GM18498 (cell line): ENCODE results near the gene MORC1.

Source experiments
- ATAC-seq: cut with Tn5 transposase; IDR thresholded peaks from one replicate; pipeline ENCODE4 v1.9.1; 2021; ENCODE audit warnings: mild to moderate bottlenecking, moderate library complexity; ENCODE audit not compliant: unreplicated experiment

Gene MORC1

GRCh38 chr3:109035082-109035481 is 82.9 kb downstream of the MORC1 start:
- no peak for ATAC-seq

DNA sequence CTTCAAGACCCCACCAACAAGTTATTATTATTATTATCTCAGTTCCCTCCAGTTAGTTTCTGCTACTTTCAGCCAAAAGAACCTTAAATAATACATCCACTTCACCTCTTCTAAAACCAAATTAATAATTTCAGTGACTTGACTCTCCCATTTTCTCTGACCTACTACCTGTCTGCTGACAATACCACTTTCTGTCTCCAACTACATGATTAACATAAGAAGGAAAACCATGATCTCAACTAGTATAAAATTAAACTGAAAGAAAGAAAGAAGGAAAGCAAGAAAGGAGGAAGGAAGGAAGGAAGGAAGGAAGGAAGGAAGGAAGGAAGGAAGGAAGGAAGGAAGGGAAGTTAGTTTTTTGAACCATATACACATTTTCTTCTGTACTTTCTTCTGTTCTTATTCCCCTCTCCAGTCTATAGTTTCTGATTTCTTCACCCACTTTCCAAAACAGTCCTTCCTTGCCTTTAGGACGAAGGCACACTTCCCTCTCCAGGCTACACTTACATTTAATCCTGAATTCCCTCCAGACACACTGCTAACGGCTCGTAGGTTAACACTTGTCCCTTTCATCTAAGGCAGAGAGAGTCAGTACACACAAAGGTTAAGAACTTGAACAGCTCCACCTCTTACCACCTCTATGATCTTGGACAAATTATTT is 84.8 kb downstream of the MORC1 start:
- ATAC-seq, result no peak

GRCh38 chr3:109028753-109029152 is 89.2 kb downstream of the MORC1 start:
- no peak for ATAC-seq

DNA sequence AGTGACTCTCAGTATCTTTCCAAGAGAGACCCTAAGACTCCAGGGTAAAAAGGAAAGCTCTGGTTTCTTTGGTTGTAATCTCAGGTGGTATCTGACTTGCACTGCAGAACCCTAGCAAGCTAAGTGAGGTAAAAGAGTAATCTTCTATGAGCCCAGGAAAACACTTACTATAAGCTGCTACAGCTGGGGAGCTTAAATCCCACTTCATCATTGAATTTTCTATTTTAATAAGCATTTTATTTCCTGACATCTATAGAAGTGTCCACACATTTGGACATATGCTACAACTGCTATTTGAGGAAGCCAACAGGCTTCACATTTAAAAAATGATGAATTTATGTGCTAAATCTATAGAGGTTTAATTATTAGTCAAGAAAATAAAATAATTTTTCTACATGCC is 91.1 kb downstream of the MORC1 start:
- ATAC-seq, result no peak

- ATAC-seq, result no peak
These were observed 92.0 kb downstream of the MORC1 start for GRCh38 chr3:109025896-109026295.

- ATAC-seq, result peak; percentile 84
These were observed 94.2 kb downstream of the MORC1 start for GRCh38 chr3:109023656-109024254.

- ATAC-seq, result no peak
These were observed 94.8 kb downstream of the MORC1 start for GRCh38 chr3:109023167-109023566.

GRCh38 chr3:109021556-109021955 is 96.4 kb downstream of the MORC1 start:
- ATAC-seq, result no peak

DNA sequence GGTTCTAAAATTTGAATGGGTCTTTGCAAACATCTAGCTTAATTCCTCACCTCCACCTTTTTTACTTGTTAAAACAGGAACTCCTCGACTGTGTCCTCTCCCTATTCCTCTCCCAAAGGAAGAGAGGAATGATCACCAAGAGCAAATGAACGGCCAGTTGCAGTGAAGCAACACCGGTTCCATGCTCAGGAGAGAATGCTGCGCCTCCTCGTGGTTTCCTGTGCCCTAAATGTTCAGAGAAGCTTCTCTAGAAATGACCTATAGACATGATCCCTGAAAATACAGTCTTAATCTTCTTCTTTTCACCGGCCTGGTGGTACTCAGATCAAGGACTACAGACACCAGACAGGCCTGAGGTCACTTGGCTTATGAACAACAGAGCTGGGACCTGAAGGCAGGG is 99.1 kb downstream of the MORC1 start:
- ATAC-seq, result no peak

DNA sequence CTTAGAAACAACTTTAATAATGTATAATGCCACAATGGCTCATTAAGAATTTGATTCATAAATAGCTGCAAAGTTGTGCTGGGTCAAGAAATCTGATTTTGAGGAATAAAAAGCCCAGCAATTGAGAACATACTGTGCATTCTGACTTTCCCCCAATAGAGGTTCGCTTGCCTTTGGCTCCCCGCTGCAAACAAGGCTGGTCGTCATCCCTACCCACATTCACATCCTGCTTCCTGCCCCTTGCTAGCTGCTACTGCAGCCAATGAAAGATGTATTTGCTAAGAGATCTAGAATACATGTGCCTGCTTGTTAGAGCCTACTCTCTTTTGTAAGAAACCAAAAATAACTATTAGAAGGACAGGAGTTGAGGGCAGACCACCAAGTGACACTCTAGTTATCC is 112.5 kb downstream of the MORC1 start:
- ATAC-seq, result no peak

DNA sequence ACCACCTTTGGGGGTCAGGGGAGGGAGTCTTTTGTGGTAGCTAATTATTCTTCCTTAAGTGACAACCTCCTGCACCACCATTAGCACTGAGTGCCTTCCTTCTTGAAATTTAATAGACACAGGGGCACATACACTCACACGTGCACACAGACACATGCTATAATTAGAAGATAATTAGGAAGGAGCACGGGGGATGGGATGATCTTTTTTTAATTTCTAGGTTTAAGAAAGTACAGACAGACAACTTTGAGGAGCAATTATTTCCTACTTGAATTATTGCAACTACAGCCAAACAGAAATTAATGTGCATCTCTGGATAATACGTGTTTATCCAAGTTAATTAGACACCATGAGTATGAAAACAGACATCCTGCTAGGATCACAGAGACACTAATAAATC is 119.5 kb downstream of the MORC1 start:
- ATAC-seq, result no peak

DNA sequence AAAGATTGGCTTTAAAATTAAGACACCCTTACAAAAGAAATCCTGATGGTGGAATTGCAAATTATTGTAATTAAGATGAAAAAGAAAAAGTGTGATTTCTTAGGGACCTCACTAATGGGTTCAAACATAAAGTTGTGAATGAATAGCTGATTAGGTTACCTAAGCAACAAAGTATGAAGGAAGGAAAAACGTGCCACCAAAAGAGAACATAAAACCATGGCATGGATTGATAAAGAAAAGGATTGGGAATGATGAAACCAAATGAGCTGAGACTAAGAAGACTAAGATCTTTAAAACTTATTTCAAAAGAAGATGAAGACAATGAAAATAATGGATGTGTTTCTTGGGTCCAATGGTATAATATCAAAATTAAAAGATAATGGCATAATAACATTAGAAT is 132.1 kb downstream of the MORC1 start:
- no peak for ATAC-seq

- no peak for ATAC-seq
These were observed 134.9 kb downstream of the MORC1 start for GRCh38 chr3:108983051-108983450.

- no peak for ATAC-seq
These were observed 141.9 kb downstream of the MORC1 start for GRCh38 chr3:108976058-108976457.

GRCh38 chr3:108973019-108973418 is 144.9 kb downstream of the MORC1 start:
- no peak for ATAC-seq

- ATAC-seq, result no peak
These were observed 145.5 kb downstream of the MORC1 start for GRCh38 chr3:108972482-108972881.

DNA sequence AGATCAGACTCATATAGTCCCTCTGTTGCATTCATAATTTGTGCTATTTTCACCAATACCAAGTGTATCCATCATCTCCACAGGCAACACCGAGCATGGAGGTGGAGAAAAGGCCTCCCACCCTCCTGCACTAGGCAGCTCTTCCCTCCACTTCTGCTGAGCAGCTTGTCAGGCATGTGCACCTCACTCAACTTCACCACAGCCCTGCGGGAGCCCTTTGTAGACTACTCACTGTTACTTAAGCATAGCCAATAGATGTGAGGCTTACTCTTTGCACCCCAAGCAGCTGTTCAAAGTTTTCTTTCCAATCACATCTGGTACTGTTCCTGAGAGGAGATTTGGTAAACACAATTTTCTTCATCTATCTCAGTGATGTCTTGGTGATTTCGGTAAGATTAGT is 147.4 kb downstream of the MORC1 start:
- no peak for ATAC-seq

DNA sequence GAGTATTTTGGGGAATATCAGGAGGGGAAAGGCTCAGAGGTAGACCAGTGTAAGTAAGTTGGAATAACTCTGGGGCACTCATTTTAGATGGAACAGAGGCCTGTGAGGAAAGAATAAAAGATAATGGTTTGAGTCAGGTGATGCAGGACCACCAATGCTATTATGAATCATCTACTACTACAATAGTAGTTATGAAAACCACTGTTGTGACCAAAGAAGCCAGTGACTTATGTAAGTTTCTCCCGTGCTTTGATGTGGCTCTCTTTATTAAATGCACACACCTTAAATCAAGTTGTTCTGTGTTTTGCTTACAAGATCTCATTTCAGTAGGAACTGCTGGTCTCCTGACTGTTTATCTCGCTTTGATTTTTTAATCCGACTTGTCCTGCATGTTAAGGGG is 151.2 kb downstream of the MORC1 start:
- no peak for ATAC-seq

GRCh38 chr3:108959017-108959416 is 158.9 kb downstream of the MORC1 start:
- no peak for ATAC-seq

GRCh38 chr3:108953700-108954099 is 164.2 kb downstream of the MORC1 start, which contains the start of gene GUCA1C:
GUCA1C (minus strand) TSS chr3:108953879; CDS start chr3:108953762, 117 bp downstream.
- no peak for ATAC-seq

- ATAC-seq, result no peak
These were observed 164.7 kb downstream of the MORC1 start for GRCh38 chr3:108953210-108953609.

GRCh38 chr3:108951820-108952501 is 166.0 kb downstream of the MORC1 start:
- no peak for ATAC-seq
